ENCODE results near the gene KRTAP4-2. TPM values are rescaled to one million over a fixed set of nuclear protein-coding genes. Genes with fewer than 3 reads are reported as not detected.
"Not testable (repeated sequence)": the region's sequence is repeated elsewhere in the genome, so short reads cannot be mapped to it uniquely, and the experiment has no call there.

Gene KRTAP4-2
- total RNA-seq, 1 donor from 2014 or later: not detected

DNA sequence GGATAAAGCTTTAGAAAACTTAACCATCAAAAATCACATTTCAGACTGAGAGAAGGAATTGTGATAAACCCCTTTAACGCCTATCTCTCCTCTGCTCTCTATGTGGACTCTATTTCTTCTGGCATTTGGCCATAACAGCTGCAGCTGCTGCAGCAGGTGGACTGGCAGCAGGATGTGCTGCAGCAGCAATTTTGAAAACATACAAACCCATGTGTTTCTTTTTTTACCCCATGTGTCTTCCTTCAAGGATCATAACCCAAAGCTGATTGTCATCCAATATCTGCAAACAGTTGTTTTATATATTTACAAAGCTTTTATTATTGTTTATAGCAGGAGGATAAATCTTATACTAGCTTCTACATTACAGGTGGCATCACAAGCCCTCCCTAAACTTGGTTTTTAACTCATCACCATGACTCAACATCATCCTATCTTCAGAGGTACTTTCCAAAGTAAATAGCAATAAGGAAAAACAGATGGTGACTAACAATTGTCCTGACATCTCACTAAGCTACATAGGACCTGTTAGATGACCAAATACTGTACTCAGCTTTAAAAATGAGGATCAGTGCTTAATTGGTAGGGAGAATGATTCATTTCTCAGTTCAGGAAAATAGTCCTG lies 33.9 kb upstream of the KRTAP4-2 start:
- Histone ChIP-seq H3K27ac (no peak overlapping the region), H3K27me3 (peaks cover 5% of the 10 kb centered on the region), H3K36me3 (no peaks in the 10 kb centered on the region), H3K4me3 (no peak overlapping the region), H3K4me1 (no peaks in the 10 kb centered on the region), H3K9me3 (no peaks in the 10 kb centered on the region)
- intact Hi-C loops (cut with DNase I): no loop called here
- no peak for DNase-seq
- no peak for ATAC-seq
- TF ChIP-seq, protein P1, sequence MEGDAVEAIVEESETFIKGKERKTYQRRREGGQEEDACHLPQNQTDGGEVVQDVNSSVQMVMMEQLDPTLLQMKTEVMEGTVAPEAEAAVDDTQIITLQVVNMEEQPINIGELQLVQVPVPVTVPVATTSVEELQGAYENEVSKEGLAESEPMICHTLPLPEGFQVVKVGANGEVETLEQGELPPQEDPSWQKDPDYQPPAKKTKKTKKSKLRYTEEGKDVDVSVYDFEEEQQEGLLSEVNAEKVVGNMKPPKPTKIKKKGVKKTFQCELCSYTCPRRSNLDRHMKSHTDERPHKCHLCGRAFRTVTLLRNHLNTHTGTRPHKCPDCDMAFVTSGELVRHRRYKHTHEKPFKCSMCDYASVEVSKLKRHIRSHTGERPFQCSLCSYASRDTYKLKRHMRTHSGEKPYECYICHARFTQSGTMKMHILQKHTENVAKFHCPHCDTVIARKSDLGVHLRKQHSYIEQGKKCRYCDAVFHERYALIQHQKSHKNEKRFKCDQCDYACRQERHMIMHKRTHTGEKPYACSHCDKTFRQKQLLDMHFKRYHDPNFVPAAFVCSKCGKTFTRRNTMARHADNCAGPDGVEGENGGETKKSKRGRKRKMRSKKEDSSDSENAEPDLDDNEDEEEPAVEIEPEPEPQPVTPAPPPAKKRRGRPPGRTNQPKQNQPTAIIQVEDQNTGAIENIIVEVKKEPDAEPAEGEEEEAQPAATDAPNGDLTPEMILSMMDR (IDR thresholded peaks at IDR 0.05): no peak

DNA sequence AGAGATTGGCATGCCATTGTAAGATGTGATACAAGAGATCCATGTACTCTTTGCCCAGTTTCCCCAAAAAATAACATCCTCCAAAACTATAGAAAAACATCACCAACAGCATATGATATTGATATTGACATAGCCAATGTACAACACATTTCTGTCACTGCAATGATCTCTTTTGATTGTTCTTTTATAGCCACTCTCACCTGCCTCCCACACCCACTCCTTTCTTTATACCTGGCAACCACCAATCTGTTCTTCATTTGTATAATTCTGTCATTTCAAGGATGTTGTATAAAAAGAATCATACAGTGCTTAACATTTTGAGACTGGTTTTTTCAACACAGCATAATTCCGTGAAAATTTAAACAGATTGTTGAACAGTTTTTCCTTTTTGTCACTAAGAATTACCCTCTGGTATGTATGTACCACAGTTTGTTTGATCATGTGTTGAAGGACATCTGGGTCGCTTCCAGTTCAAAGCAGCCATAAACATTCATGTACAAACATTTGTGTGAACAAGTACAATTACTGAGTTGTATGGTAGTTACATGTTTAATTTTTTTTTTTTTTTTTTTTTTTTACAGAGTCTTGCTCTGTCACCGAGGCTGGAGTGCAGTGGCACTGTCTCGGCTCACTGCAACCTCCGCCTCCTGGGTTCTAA lies 21.5 kb upstream of the KRTAP4-2 start:
- Histone ChIP-seq H3K27me3 (no peaks in the 10 kb centered on the region), H3K4me3 (no peak overlapping the region), H3K27ac (no peak overlapping the region), H3K4me1 (no peaks in the 10 kb centered on the region), H3K36me3 (no peaks in the 10 kb centered on the region), H3K9me3 (no peaks in the 10 kb centered on the region)
- ATAC-seq (no peak), DNase-seq (no peak)
- intact Hi-C loops (cut with DNase I): no loop called here
- TF ChIP-seq, protein P1 (IDR thresholded peaks at IDR 0.05): no peak

DNA sequence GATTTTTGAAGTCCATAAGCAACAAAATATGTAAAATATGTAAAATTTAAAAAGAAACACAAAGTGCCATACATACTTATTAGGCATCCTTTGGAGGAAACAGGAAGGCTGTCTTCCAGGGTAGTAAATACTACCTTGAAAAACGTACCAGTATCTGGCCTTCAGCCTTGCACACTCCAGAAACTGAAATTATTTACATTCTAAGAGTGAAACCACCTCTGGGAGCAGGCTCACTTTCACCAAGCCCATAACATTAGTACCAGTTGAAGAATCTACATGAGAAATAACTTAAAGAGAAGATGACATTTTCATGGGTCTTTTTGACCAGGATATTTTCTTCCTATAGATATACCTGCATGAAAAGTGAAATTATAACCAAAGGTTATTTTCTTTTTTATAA lies 18.0 kb upstream of the KRTAP4-2 start:
- intact Hi-C loops (cut with DNase I): no loop called here
- H3K27me3 ChIP-seq: peaks cover 4% of the 10 kb centered on the region
- H3K27ac ChIP-seq: no peak overlapping the region
- no peaks in the 10 kb centered on the region for H3K36me3 ChIP-seq
- ATAC-seq (no peak), DNase-seq (no peak)
- no peaks in the 10 kb centered on the region for H3K9me3 ChIP-seq
- H3K4me1 ChIP-seq: no peaks in the 10 kb centered on the region
- no peak overlapping the region for H3K4me3 ChIP-seq
- TF ChIP-seq, protein P1 (IDR thresholded peaks at IDR 0.05): no peak

DNA sequence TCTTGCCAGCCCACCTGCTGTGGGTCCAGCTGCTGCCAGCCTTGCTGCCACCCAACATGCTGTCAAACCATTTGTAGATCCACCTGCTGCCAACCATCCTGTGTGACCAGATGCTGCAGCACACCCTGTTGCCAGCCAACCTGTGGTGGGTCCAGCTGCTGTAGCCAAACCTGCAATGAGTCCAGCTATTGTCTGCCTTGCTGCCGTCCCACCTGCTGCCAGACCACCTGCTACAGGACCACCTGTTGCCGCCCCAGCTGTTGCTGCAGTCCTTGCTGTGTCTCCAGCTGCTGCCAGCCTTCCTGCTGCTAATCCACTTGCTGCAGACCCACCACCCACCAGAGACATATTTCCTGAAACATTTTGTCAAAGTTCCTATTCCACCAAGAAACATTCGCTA lies 12.3 kb upstream of the KRTAP4-2 start:
- DNase-seq: no peak
- TF ChIP-seq, protein P1 (IDR thresholded peaks at IDR 0.05): no peak

DNA sequence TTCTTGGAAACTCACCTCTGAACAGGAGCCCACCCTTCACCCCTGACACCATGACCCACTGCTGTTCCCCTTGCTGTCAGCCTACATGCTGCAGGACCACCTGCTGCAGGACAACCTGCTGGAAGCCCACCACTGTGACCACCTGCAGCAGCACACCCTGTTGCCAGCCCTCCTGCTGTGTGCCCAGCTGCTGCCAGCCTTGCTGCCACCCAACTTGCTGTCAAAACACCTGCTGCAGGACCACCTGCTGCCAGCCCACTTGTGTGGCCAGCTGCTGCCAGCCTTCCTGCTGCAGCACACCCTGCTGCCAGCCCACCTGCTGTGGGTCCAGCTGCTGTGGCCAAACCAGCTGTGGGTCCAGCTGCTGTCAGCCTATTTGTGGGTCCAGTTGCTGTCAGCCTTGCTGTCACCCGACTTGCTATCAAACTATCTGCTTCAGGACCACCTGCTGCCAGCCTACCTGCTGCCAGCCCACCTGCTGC lies 11.9 kb upstream of the KRTAP4-2 start, which contains the start of gene KRTAP9-1:
TSS of gene KRTAP9-1 (plus strand) at position 51 of the 482 bp plus-strand sequence. CDS start at position 51, 0 bp downstream.
- H3K27ac ChIP-seq; H3K4me1 ChIP-seq; H3K36me3 ChIP-seq; H3K4me3 ChIP-seq; ATAC-seq; intact Hi-C loops (cut with DNase I); H3K9me3 ChIP-seq; DNase-seq: not testable (repeated sequence)
- H3K27me3 ChIP-seq: peaks cover 19% of the 10 kb centered on the region

More for the DNA sequence above, 12.3 kb upstream of the KRTAP4-2 start:
- H3K27me3 ChIP-seq: peaks cover 19% of the 10 kb centered on the region
- no peaks in the 10 kb centered on the region for H3K9me3 ChIP-seq
- no peaks in the 10 kb centered on the region for H3K4me1 ChIP-seq
- ATAC-seq: no peak
- no peak overlapping the region for H3K27ac ChIP-seq
- intact Hi-C loops (cut with DNase I): no loop called here
- H3K36me3 ChIP-seq: no peaks in the 10 kb centered on the region
- no peak overlapping the region for H3K4me3 ChIP-seq

DNA sequence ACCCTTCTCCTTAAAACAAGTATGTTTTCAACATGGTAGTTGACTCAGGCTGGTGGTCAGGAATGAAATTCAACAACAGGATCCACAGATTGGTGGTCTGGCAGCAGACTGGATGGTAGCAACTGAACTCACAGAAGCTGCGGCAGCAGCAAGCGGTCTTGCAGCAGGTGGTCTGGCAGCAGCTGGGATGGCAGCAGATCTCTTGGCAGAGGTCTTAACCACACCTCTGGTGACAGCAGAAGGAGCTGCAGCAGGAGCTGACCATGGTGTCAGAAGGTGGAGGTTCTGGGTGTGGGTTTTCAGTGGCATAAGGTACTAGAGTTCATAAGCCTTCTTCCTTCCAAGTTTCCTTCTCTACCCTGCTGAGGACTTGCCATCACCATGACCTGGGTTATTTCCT lies 8.9 kb upstream of the KRTAP4-2 start:
- Histone ChIP-seq H3K9me3 (no peaks in the 10 kb centered on the region), H3K4me1 (no peaks in the 10 kb centered on the region), H3K36me3 (no peaks in the 10 kb centered on the region), H3K27ac (no peak overlapping the region), H3K27me3 (peaks cover 19% of the 10 kb centered on the region), H3K4me3 (no peak overlapping the region)
- intact Hi-C loops (cut with DNase I): no loop called here
- ATAC-seq (no peak), DNase-seq (no peak)
- TF ChIP-seq, protein P1 (IDR thresholded peaks at IDR 0.05): no peak

Data from upper lobe of right lung (tissue), 1 donor.